Bronchial epithelial cell (primary cell): ENCODE measurements around the gene KIF5A. TPM values are rescaled to one million over a fixed set of nuclear protein-coding genes. Genes with fewer than 3 reads are reported as not detected.
"Not testable (repeated sequence)": the region's sequence is repeated elsewhere in the genome, so short reads cannot be mapped to it uniquely, and the experiment has no call there.

Experiments used
- DNase-seq: peaks from one replicate; pipeline ENCODE4 v3.0.0-alpha.2; 2010; ENCODE audit warnings: low read depth
- FAIRE-seq: peaks from 2 replicates; lab custom pipeline; 2011; peaks lifted over from hg19 to GRCh38; lab: Jason Lieb, UNC
- H3K27me3 ChIP-seq: 2 replicates; pipeline ENCODE4 v1.5.1; 2011; ENCODE audit warnings: low read length; ENCODE audit not compliant: control insufficient read depth, insufficient read depth
- H3K36me3 ChIP-seq: 2 replicates; pipeline ENCODE4 v1.5.1; 2011; ENCODE audit warnings: low read length; ENCODE audit not compliant: control insufficient read depth, insufficient read depth
- H3K4me3 ChIP-seq: 2 replicates; pipeline ENCODE4 v1.5.1; 2011; ENCODE audit warnings: mild to moderate bottlenecking, low read depth, low read length, control low read depth
- total RNA-seq: library from RNA; depleted of rRNA; stranded (reverse); fragments of >200 nt; gene quantifications from 2 replicates; pipeline ENCODE4 v1.2.1, GENCODE V29; 2014
- TF ChIP-seq, protein P1 (sequence below): IDR thresholded peaks from 2 replicates; pipeline ENCODE4 v1.5.1; 2011; ENCODE audit warnings: mild to moderate bottlenecking, moderate library complexity, low read length, control low read depth, inconsistent platforms; ENCODE audit not compliant: insufficient read depth, severe bottlenecking

Gene KIF5A
- total RNA-seq, 1 donor from 2014 or later = under 0.01 TPM

DNA sequence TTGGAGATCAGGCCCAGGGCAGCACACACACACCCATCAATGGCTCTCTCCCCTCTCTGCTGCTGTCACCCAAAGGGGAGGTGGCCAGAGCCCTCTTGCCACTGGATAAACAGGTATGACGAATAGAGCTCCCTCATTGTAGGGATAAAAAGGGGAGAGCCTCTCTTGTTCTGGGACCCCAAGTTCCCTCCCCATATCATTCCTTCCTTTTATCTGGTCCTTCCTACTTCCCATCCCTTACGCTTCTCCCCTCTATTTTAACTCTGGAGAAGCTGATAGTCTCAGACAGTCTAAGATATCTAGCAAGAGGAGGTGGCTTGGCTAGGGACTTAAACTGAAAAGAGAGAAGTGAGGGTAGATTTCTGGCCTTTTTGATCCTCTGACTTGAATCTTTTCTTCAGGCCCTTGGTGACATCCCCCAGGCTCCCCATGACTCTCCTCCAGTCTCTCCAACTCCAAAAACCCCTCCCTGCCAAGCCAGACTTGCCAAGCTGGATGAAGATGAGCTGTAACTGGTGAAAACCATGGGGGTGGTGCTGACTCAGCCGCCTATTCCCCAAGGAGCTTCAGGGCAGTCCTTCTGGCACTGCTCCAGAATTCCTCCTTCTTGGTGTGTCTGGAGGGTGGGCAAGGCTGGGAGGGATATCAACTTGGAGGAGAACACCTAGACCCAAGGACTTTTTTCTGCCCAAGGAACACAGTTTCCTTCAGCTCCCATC is 66.7 kb downstream of the KIF5A start:
- DNase-seq = peak; percentile 72
- Histone ChIP-seq H3K36me3 (no peaks in the 10 kb centered on the region), H3K27me3 (peaks cover 37% of the 10 kb centered on the region), H3K4me3 (no peak overlapping the region)
- FAIRE-seq = no peak
- TF ChIP-seq, protein P1, sequence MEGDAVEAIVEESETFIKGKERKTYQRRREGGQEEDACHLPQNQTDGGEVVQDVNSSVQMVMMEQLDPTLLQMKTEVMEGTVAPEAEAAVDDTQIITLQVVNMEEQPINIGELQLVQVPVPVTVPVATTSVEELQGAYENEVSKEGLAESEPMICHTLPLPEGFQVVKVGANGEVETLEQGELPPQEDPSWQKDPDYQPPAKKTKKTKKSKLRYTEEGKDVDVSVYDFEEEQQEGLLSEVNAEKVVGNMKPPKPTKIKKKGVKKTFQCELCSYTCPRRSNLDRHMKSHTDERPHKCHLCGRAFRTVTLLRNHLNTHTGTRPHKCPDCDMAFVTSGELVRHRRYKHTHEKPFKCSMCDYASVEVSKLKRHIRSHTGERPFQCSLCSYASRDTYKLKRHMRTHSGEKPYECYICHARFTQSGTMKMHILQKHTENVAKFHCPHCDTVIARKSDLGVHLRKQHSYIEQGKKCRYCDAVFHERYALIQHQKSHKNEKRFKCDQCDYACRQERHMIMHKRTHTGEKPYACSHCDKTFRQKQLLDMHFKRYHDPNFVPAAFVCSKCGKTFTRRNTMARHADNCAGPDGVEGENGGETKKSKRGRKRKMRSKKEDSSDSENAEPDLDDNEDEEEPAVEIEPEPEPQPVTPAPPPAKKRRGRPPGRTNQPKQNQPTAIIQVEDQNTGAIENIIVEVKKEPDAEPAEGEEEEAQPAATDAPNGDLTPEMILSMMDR = no peak

DNA sequence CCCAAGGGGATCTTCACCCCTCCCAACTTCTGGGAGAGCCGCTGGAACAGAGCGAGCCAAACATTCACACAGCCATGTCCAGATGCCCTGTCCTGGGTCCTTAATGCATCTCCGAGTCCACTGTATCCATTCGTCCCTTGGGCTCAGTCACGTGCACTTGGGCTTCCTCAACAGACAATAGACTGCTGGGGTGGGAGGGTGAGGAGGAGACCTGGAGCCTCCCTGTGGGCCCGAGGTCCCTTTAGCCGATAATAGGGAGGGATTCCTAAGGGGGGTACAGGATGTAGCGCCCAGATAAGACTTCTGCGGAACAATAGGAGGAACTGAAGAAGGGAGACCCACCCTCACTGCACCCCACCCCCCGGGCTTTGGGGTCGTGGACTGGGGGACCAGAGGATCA is 68.1 kb downstream of the KIF5A start:
- Histone ChIP-seq H3K4me3 (no peak overlapping the region), H3K27me3 (peaks cover 41% of the 10 kb centered on the region), H3K36me3 (no peaks in the 10 kb centered on the region)
- DNase-seq = no peak
- FAIRE-seq = no peak
- TF ChIP-seq, protein P1 = no peak

DNA sequence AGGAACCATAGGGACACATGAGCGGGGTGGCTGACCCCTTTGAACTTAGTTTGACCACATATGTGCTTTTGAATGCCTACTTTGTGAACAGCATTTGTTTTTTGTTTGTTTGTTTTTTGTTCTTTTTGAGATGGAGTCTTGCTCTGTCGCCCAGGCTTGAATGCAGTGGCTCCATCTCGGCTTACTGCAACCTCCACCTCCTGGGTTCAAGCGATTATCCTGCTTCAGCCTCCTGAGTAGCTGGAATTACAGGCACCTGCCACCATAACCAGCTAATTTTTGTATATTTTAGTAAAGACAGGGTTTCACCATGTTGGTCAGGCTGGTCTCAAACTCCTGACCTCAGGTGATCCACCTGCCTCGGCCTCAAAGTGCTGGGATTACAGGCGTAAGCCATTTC is 68.6 kb downstream of the KIF5A start:
- H3K4me3 ChIP-seq, DNase-seq, FAIRE-seq, H3K36me3 ChIP-seq: not testable (repeated sequence)
- H3K27me3 ChIP-seq = peaks cover 39% of the 10 kb centered on the region

DNA sequence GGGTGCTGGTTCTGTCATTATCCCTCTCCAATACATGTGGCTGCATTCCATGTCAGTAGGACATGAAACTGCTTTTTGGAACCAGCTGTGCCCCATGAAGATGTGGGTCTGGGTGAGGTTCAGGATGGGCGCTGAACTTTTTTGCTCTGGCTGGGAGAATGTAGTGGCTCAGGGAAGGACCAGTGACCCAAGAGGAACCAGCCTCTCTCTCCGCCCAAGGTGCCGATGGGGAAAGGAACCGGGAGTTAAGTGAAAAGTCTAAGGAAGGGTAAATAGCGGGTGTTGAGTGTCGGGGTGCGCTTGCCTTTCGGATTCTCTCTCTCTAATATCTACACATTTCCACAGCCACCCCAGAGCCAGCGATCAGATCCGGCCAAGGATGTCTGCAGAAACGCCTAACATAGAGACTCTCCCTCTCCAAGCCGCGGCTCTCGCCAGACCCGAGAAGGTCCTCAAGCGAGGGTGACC is 69.2 kb downstream of the KIF5A start:
- TF ChIP-seq, protein P1 = no peak
- no peak for FAIRE-seq
- Histone ChIP-seq H3K36me3 (no peaks in the 10 kb centered on the region), H3K4me3 (no peak overlapping the region), H3K27me3 (peaks cover 41% of the 10 kb centered on the region)
- DNase-seq = no peak

DNA sequence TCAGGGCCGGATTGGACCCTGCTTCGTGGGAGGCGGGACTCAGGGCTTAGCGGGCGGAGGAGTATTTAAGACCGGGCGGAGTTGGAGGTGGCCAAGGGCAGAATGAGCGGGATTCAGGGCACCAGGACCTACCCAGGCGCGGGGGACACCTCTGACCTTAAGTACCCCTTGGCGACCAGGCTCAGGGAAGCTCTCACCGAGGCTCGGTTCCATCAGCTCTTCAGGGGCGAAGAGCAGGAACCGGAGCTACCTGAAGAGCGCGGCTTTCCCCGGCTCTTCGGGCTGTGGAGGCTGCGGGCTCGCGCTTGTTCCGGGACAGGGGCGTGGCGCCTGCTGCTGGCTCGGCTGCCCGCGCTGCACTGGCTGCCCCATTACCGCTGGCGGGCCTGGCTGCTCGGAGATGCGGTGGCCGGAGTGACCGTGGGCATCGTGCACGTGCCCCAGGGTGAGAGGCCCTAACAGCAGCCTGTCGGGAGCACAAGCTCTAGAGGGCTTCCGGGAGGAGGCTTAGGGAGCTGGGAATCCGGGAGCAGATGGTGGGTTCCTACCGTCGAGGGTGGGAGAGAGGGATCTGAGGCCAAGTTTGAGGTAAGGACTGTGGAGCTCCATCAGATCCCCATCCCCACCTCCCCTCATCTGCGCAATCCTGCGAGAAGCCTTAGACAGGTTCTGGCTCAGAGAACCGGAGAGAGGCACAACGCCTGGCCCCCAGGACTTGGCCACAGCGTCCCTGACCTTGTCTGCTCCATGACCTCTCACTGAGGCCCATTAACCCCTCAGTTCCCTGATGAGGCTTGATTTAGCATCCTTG is 69.8 kb downstream of the KIF5A start:
- peaks cover 43% of the 10 kb centered on the region for H3K27me3 ChIP-seq
- no peak for DNase-seq
- no peak for FAIRE-seq
- no peak overlapping the region for H3K4me3 ChIP-seq
- no peaks in the 10 kb centered on the region for H3K36me3 ChIP-seq
- TF ChIP-seq, protein P1 = no peak

DNA sequence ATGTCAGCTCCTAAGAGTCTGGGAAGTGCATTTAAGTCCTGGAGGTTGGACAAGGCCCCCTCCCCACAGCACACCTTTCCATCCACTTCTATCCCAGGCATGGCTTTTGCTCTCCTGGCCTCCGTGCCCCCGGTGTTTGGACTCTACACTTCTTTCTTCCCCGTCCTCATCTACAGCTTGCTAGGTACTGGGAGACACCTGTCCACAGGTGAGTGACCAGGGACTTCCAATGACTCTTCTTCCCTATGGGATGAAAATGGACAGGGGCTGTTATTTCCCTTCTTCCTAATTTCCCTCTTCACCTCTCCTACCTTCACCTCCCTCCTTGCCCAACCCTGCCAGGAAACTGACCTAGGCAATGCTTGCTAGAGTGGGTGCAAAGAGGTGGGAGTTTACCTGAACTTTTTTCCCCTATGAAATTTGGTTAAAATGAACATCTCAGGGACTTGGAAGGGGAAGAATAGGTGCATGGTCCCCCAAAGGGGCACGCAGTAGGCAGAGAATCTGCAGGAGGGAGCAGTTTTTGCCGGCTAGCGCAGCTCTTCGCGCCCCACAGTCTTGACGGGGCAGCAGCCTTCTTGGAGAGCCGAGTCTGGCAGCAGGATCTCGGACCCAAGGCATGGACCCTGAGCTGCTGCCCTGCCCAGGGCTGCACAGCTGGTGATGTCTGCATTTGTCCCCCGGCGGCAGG is 70.5 kb downstream of the KIF5A start:
- peaks cover 48% of the 10 kb centered on the region for H3K27me3 ChIP-seq
- TF ChIP-seq, protein P1 = no peak
- no peak overlapping the region for H3K4me3 ChIP-seq
- no peaks in the 10 kb centered on the region for H3K36me3 ChIP-seq
- FAIRE-seq (no peak), DNase-seq (no peak)
